HEK293 (cell line): Measurements from ENCODE around the gene GPR148.

Experiments used
- CTCF ChIA-PET: fragments of 350-600 bp; formaldehyde crosslinking; extraction: SDS; loops from one replicate; lab custom pipeline; 2021; ENCODE audit warnings: antibody characterized with exemption; lab: Yijun Ruan, JAX
- POLR2A ChIA-PET: fragments of 300-600 bp; formaldehyde crosslinking; extraction: SDS; loops from one replicate; lab custom pipeline; 2020; ENCODE audit warnings: antibody characterized with exemption, inconsistent platforms; lab: Yijun Ruan, JAX
- H3K27ac ChIP-seq: fragments of 200-500 bp; sonication (Bioruptor generic); 2 replicates; pipeline ENCODE4 v1.5.1; 2014; ENCODE audit warnings: low read depth, low read length, control low read depth, inconsistent platforms; ENCODE audit errors: extremely low read depth
- H3K36me3 ChIP-seq, 2 experiments: fragments of 200-500 bp in 1 of 2; sonication (Bioruptor generic) in 1 of 2; 1 replicate in 1 of 2; 2 replicates in 1 of 2; pipeline ENCODE4 v1.5.1; 2014 to 2017; ENCODE audit warnings: inconsistent platforms in 2 of 2, low read length in 2 of 2; ENCODE audit not compliant: control insufficient read depth in 2 of 2, insufficient read depth in 1 of 2
- H3K4me1 ChIP-seq: fragments of 200-500 bp; sonication (Bioruptor generic); 2 replicates; pipeline ENCODE4 v1.5.1; 2014; ENCODE audit warnings: mild to moderate bottlenecking, low read length, inconsistent platforms; ENCODE audit not compliant: control insufficient read depth, insufficient read depth
- H3K4me3 ChIP-seq: 2 replicates; pipeline ENCODE4 v1.5.1; 2011; ENCODE audit warnings: low read depth, mild to moderate bottlenecking, control low read depth, low read length, moderate library complexity
- H3K9me3 ChIP-seq: fragments of 200-500 bp; sonication (Bioruptor generic); 2 replicates; pipeline ENCODE4 v1.5.1; 2014; ENCODE audit warnings: low read depth, low read length, inconsistent platforms; ENCODE audit not compliant: control insufficient read depth, insufficient read depth
- CTCF ChIP-seq: fragments of 450-650 bp; formaldehyde crosslinking; IDR thresholded peaks from 2 replicates; pipeline ENCODE4 v1.5.1; 2016; ENCODE audit warnings: missing biosample characterization, missing genetic modification characterization
- KLF16 ChIP-seq: fragments of 450-650 bp; formaldehyde crosslinking; IDR thresholded peaks from 2 replicates; pipeline ENCODE4 v1.5.1; 2017; ENCODE audit warnings: missing biosample characterization, missing genetic modification characterization
- KLF9 ChIP-seq: fragments of 450-650 bp; formaldehyde crosslinking; IDR thresholded peaks from 2 replicates; pipeline ENCODE4 v1.5.1; 2016; ENCODE audit warnings: missing biosample characterization, missing genetic modification characterization, low read depth
- PBX3 ChIP-seq: sonication (generic); formaldehyde crosslinking; IDR thresholded peaks from 2 replicates; pipeline ENCODE4 v1.8.1; 2022; ENCODE audit warnings: mild to moderate bottlenecking, moderate library complexity, missing genetic modification reagents
- SCRT2 ChIP-seq: fragments of 450-650 bp; formaldehyde crosslinking; IDR thresholded peaks from 2 replicates; pipeline ENCODE4 v1.5.1; 2016; ENCODE audit warnings: missing biosample characterization, missing genetic modification characterization
- SP3 ChIP-seq: fragments of 450-650 bp; formaldehyde crosslinking; IDR thresholded peaks from 2 replicates; pipeline ENCODE4 v1.5.1; 2016; ENCODE audit warnings: missing biosample characterization, missing genetic modification characterization
- ZBTB17 ChIP-seq: fragments of 450-650 bp; formaldehyde crosslinking; IDR thresholded peaks from 2 replicates; pipeline ENCODE4 v1.5.1; 2016; ENCODE audit warnings: missing biosample characterization, missing genetic modification characterization
- ZBTB26 ChIP-seq: fragments of 450-650 bp; formaldehyde crosslinking; optimal IDR thresholded peaks from 2 replicates; pipeline ENCODE3; 2016; ENCODE audit warnings: missing biosample characterization, mild to moderate bottlenecking, missing genetic modification characterization
- ZBTB48 ChIP-seq: fragments of 450-650 bp; formaldehyde crosslinking; IDR thresholded peaks from 2 replicates; pipeline ENCODE4 v1.5.1; 2016; ENCODE audit warnings: missing biosample characterization, missing genetic modification characterization
- ZBTB8A ChIP-seq: fragments of 450-650 bp; formaldehyde crosslinking; IDR thresholded peaks from 2 replicates; pipeline ENCODE4 v1.5.1; 2016; ENCODE audit warnings: missing biosample characterization, missing genetic modification characterization
- ZFP69B ChIP-seq: fragments of 450-650 bp; formaldehyde crosslinking; IDR thresholded peaks from 2 replicates; pipeline ENCODE4 v1.5.1; 2016; ENCODE audit warnings: missing biosample characterization, missing genetic modification characterization
- ZNF214 ChIP-seq: fragments of 450-650 bp; formaldehyde crosslinking; IDR thresholded peaks from 2 replicates; pipeline ENCODE4 v1.5.1; 2017; ENCODE audit warnings: missing biosample characterization, mild to moderate bottlenecking, missing genetic modification characterization, borderline replicate concordance
- ZNF341 ChIP-seq: fragments of 450-650 bp; formaldehyde crosslinking; IDR thresholded peaks from 2 replicates; pipeline ENCODE4; 2016; ENCODE audit warnings: low read depth, missing biosample characterization, missing genetic modification characterization
- ZNF513 ChIP-seq: fragments of 450-650 bp; IDR thresholded peaks from 2 replicates; pipeline ENCODE4 v1.5.1; 2018; ENCODE audit warnings: missing biosample characterization, missing genetic modification characterization
- ZNF544 ChIP-seq: fragments of 450-650 bp; formaldehyde crosslinking; IDR thresholded peaks from 2 replicates; pipeline ENCODE4 v1.5.0; 2017; ENCODE audit warnings: missing biosample characterization, missing genetic modification characterization
- ZNF555 ChIP-seq: fragments of 450-650 bp; formaldehyde crosslinking; conservative IDR thresholded peaks from 2 replicates; pipeline ENCODE4 v1.5.1; 2017; ENCODE audit warnings: missing biosample characterization, mild to moderate bottlenecking, missing genetic modification characterization, inconsistent platforms
- ZNF654 ChIP-seq: fragments of 450-650 bp; formaldehyde crosslinking; IDR thresholded peaks from 2 replicates; pipeline ENCODE4 v1.5.1; 2016; ENCODE audit warnings: low read depth, missing biosample characterization, missing genetic modification characterization
- ZNF677 ChIP-seq: fragments of 450-650 bp; IDR thresholded peaks from 2 replicates; pipeline ENCODE4 v1.5.0; 2018; ENCODE audit warnings: missing biosample characterization, mild to moderate bottlenecking, missing genetic modification characterization, moderate library complexity
- ZNF747 ChIP-seq: fragments of 450-650 bp; formaldehyde crosslinking; IDR thresholded peaks from 2 replicates; pipeline ENCODE4 v1.5.1; 2016; ENCODE audit warnings: missing biosample characterization, missing genetic modification characterization
- ZNF777 ChIP-seq: fragments of 450-650 bp; formaldehyde crosslinking; IDR thresholded peaks from 2 replicates; pipeline ENCODE4 v1.5.1; 2017; ENCODE audit warnings: missing biosample characterization, missing genetic modification characterization, borderline replicate concordance
- ZSCAN30 ChIP-seq: fragments of 450-650 bp; IDR thresholded peaks from 2 replicates; pipeline ENCODE4 v1.5.1; 2018; ENCODE audit warnings: missing biosample characterization, mild to moderate bottlenecking, missing genetic modification characterization, moderate library complexity
- TF ChIP-seq, protein P1 (sequence below): fragments of 450-650 bp; formaldehyde crosslinking; IDR thresholded peaks from 2 replicates; pipeline ENCODE4 v1.5.1; 2016; ENCODE audit warnings: missing biosample characterization, missing genetic modification characterization, low read depth
- TF ChIP-seq, protein P2 (sequence below): fragments of 450-650 bp; formaldehyde crosslinking; IDR thresholded peaks from 2 replicates; pipeline ENCODE4 v1.5.1; 2016; ENCODE audit warnings: missing biosample characterization, missing genetic modification characterization

The GPR148 gene

DNA sequence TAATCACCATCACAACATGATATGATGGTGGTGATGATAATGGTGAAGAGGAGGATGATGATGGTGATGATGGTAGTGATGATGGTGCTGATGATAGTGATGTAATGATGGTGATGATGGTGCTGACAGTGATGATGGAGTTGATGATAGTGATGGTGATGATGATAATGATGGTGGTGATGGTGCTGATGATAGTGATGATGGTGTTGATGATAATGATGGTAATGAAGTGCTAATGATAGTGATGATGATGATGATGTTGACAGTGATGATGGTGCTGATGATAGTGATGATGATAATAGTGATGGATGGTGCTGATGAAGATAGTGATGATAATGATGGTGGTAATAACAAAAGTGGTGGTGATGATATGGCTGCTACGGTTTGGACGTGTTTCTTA is 4.4 kb upstream of the GPR148 start (continued):
- TF ChIP-seq, protein P1, sequence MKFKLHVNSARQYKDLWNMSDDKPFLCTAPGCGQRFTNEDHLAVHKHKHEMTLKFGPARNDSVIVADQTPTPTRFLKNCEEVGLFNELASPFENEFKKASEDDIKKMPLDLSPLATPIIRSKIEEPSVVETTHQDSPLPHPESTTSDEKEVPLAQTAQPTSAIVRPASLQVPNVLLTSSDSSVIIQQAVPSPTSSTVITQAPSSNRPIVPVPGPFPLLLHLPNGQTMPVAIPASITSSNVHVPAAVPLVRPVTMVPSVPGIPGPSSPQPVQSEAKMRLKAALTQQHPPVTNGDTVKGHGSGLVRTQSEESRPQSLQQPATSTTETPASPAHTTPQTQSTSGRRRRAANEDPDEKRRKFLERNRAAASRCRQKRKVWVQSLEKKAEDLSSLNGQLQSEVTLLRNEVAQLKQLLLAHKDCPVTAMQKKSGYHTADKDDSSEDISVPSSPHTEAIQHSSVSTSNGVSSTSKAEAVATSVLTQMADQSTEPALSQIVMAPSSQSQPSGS (tag by site-specific recombination), result peak; percentile 56; the same call in 1 of the 2 replicates
- no peak for TF ChIP-seq KLF16 (tag by site-specific recombination)
- peak; percentile 87 for TF ChIP-seq ZNF513 (tag by site-specific recombination)

- no peaks in the 10 kb centered on the region for H3K36me3 ChIP-seq
- no peaks in the 10 kb centered on the region for H3K9me3 ChIP-seq
- no peak overlapping the region; the same call in 1 of the 2 replicates for H3K27ac ChIP-seq
- H3K4me1 ChIP-seq, result 0 out of 2 replicates have a peak, but pooled peaks cover 2% of the 10 kb centered on the region
- ChIA-PET CTCF (no interaction called here), POLR2A (interaction anchor here (0.6 kb wide), 1 partner anchor 1277 kb away, joined by 4 read pairs; no protein-coding TSS in a partner anchor)
- H3K4me3 ChIP-seq, result peak overlapping the region; percentile 48; the same call in 1 of the 2 replicates
- TF ChIP-seq, protein P2, sequence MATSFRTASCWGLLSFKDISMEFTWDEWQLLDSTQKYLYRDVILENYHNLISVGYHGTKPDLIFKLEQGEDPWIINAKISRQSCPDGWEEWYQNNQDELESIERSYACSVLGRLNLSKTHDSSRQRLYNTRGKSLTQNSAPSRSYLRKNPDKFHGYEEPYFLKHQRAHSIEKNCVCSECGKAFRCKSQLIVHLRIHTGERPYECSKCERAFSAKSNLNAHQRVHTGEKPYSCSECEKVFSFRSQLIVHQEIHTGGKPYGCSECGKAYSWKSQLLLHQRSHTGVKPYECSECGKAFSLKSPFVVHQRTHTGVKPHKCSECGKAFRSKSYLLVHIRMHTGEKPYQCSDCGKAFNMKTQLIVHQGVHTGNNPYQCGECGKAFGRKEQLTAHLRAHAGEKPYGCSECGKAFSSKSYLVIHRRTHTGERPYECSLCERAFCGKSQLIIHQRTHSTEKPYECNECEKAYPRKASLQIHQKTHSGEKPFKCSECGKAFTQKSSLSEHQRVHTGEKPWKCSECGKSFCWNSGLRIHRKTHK (tag by site-specific recombination), result no peak
- no peak for TF ChIP-seq ZNF777 (tag by site-specific recombination)
- TF ChIP-seq KLF9 (tag by site-specific recombination), result no peak
- TF ChIP-seq ZNF677 (tag by site-specific recombination), result no peak
- no peak for TF ChIP-seq ZNF214 (tag by site-specific recombination)
These were observed 2.2 kb upstream of the GPR148 start for GRCh38 chr2:130726614-130727180.

DNA sequence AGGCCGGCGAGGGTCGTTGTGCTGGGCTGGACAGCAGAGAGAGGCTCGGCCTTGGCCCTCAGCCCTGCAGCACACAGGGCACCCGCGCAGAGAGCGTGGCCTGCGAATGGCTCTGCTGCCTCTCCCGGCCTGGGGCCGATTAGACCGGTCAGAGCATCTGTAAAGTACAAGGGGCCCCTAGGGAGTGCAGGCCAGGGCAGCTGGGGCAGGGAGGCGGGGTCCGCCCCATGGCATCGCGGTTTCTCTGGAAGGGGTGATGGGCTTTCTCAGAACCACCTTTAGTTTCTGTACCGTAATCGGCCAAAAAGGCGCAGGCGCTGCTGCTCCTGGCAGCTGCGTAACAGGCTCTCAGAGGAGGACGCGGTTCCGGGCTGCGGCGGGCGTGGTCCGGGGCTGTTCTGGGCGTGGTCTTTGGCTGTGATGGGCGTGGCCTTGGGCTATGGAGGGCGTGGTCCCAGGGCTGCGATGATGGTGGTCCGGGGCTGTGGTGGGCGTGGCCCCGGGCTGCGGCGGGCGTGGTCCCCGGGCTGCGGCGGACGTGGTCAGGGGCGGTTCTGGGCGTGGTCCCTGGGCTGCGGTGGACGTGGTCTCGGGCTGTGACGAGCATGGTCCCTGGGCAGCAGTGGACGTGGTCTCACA is 1.5 kb upstream of the GPR148 start:
- H3K27ac ChIP-seq, result no peak overlapping the region; the same call in 1 of the 2 replicates
- TF ChIP-seq SCRT2, result peak; percentile 41; the same call in 1 of the 2 replicates
- no peak for TF ChIP-seq ZNF555 (tag by site-specific recombination)
- TF ChIP-seq CTCF (tag by site-specific recombination), result 0 out of 2 replicates have a peak, but pooled peaks have one; percentile 28
- peak; percentile 43 for TF ChIP-seq ZBTB26
- TF ChIP-seq SP3, result peak; percentile 94
- TF ChIP-seq ZNF747 (tag by site-specific recombination), result no peak
- TF ChIP-seq ZBTB48 (tag by site-specific recombination), result peak; percentile 70
- 0 out of 2 replicates have a peak, but pooled peaks have one; percentile 30 for TF ChIP-seq ZSCAN30
- no peak for TF ChIP-seq ZFP69B (tag by site-specific recombination)
- peak; percentile 87 for TF ChIP-seq ZBTB8A (tag by site-specific recombination)
- TF ChIP-seq ZNF544 (tag by site-specific recombination), result no peak
- no peak for TF ChIP-seq ZNF654 (tag by site-specific recombination)
- 0 out of 2 replicates have a peak, but pooled peaks have one; percentile 25 for TF ChIP-seq ZBTB17
- peak; percentile 39; the same call in 1 of the 2 replicates for TF ChIP-seq ZNF341 (tag by site-specific recombination)
- peak; percentile 32; the same call in 1 of the 2 replicates for TF ChIP-seq PBX3 (CRISPR knock-in tag)

More for the DNA sequence above, 1.5 kb upstream of the GPR148 start:
- H3K9me3 ChIP-seq, result no peaks in the 10 kb centered on the region
- H3K4me1 ChIP-seq, result 0 out of 2 replicates have a peak, but pooled peaks cover 2% of the 10 kb centered on the region
- peak overlapping the region; percentile 48 for H3K4me3 ChIP-seq
- CTCF ChIA-PET, result no interaction called here
- H3K36me3 ChIP-seq, result no peaks in the 10 kb centered on the region
- POLR2A ChIA-PET, result interaction anchor here (0.6 kb wide), 1 partner anchor 1278 kb away, joined by 4 read pairs; no protein-coding TSS in a partner anchor
